GM12878 (cell line): ENCODE data around the gene CAMTA1. TPM values are rescaled to one million over a fixed set of nuclear protein-coding genes. Genes with fewer than 3 reads are reported as not detected.

Experiments used
- ATAC-seq: fragments of 200-7000 bp; cut with Tn5 transposase; 3 replicates; pipeline ENCODE4 v1.9.1; 2020; ENCODE audit warnings: mild to moderate bottlenecking, moderate library complexity
- BruUV-seq: library from RNA; stranded (reverse); fragments of 400-500 nt; replicated peaks from 2 replicates; lab custom pipeline; 2021; lab: Mats Ljungman, UMichigan
- CTCF ChIA-PET: fragments of 300-600 bp; sonication (Branson Sonifier 250); formaldehyde crosslinking; extraction: SDS; loops from one replicate; lab custom pipeline; 2021; ENCODE audit warnings: inconsistent platforms; lab: Yijun Ruan, JAX
- POLR2A ChIA-PET: fragments of 350-600 bp; formaldehyde crosslinking; extraction: SDS; loops from one replicate; lab custom pipeline; 2021; ENCODE audit warnings: inconsistent platforms; lab: Charles Lee
- RAD21 ChIA-PET: fragments of 300-600 bp; sonication (Branson Sonifier 250); formaldehyde crosslinking; loops from one replicate; lab custom pipeline; 2023; ENCODE audit warnings: antibody characterized with exemption; ENCODE audit not compliant: unreplicated experiment; lab: Charles Lee
- SMC1A ChIA-PET: fragments of 300-600 bp; sonication (Branson Sonifier 250); formaldehyde crosslinking; loops from one replicate; lab custom pipeline; 2023; ENCODE audit not compliant: unreplicated experiment, uncharacterized antibody; lab: Charles Lee
- DNase-seq: peaks from one replicate; pipeline ENCODE4 v3.0.0-alpha.2; 2011; ENCODE audit warnings: low read depth, low spot score
- FAIRE-seq: peaks from 3 replicates; lab custom pipeline; 2011; peaks lifted over from hg19 to GRCh38; lab: Jason Lieb, UNC
- H2AFZ ChIP-seq: 2 replicates; pipeline ENCODE4 v1.6.0; 2011; ENCODE audit warnings: low read depth, low read length, control low read depth; ENCODE audit not compliant: control insufficient read depth
- H3K27ac ChIP-seq: 2 replicates; pipeline ENCODE4 v1.5.1; 2011; ENCODE audit warnings: control low read depth; ENCODE audit not compliant: control insufficient read depth, insufficient read depth
- H3K27me3 ChIP-seq, 2 experiments: replicated peaks in 1 of 2; 2 replicates each; pipeline versions ENCODE4 v1.6.0 to v1.6.1; 2011; ENCODE audit warnings: low read length in 1 of 2; ENCODE audit not compliant: control insufficient read depth in 2 of 2, insufficient read depth in 2 of 2
- H3K36me3 ChIP-seq, 2 experiments: 2 replicates each; pipeline ENCODE4 v1.5.1; 2011; ENCODE audit warnings: low read length in 1 of 2; ENCODE audit not compliant: control insufficient read depth in 2 of 2, insufficient read depth in 2 of 2
- H3K4me1 ChIP-seq: 2 replicates; pipeline ENCODE4 v1.6.1; 2011; ENCODE audit warnings: mild to moderate bottlenecking, low read length, moderate library complexity, mixed read lengths; ENCODE audit not compliant: control insufficient read depth, insufficient read depth
- H3K4me2 ChIP-seq: 2 replicates; pipeline ENCODE4 v1.6.0; 2011; ENCODE audit warnings: control low read depth; ENCODE audit not compliant: control insufficient read depth, insufficient read depth
- H3K4me3 ChIP-seq: fragments of 200-600 bp; sonication (generic); 2 replicates; pipeline ENCODE4 v1.5.1; 2016
- H3K79me2 ChIP-seq: 2 replicates; pipeline ENCODE4 v1.6.0; 2011; ENCODE audit warnings: low read length; ENCODE audit not compliant: control insufficient read depth, insufficient read depth
- H3K9ac ChIP-seq: 2 replicates; pipeline ENCODE4 v1.8.0; 2011; ENCODE audit warnings: low read length, control low read depth, mixed read lengths; ENCODE audit not compliant: control insufficient read depth, insufficient read depth
- H3K9me3 ChIP-seq: replicated peaks from 3 replicates; pipeline ENCODE4 v1.5.1; 2011; ENCODE audit warnings: mild to moderate bottlenecking, low read length; ENCODE audit not compliant: control insufficient read depth, insufficient read depth
- H4K20me1 ChIP-seq: 2 replicates; pipeline ENCODE4 v1.6.0; 2011; ENCODE audit not compliant: control insufficient read depth, insufficient read depth
- BMI1 ChIP-seq: fragments of 450-650 bp; IDR thresholded peaks from 2 replicates; pipeline ENCODE4 v1.6.1; 2016; ENCODE audit warnings: mild to moderate bottlenecking, moderate library complexity, borderline replicate concordance
- DPF2 ChIP-seq: fragments of 450-650 bp; IDR thresholded peaks from 2 replicates; pipeline ENCODE4 v1.6.1; 2017; ENCODE audit warnings: mild to moderate bottlenecking
- E2F4 ChIP-seq: IDR thresholded peaks from 2 replicates; pipeline ENCODE4 v1.6.1; 2012; ENCODE audit warnings: low read depth, low read length, improper control_type of control experiment
- HCFC1 ChIP-seq: fragments of 150-350 bp; IDR thresholded peaks from 2 replicates; pipeline ENCODE4 v1.6.1; 2014; ENCODE audit warnings: low read length
- JUNB ChIP-seq: IDR thresholded peaks from 2 replicates; pipeline ENCODE4 v1.6.1; 2016; ENCODE audit warnings: antibody characterized with exemption, mild to moderate bottlenecking
- KDM1A ChIP-seq: fragments of 200-600 bp; sonication (generic); IDR thresholded peaks from 2 replicates; pipeline ENCODE4 v1.6.1; 2016; ENCODE audit warnings: borderline replicate concordance
- MAX ChIP-seq: IDR thresholded peaks from 2 replicates; pipeline ENCODE4 v1.6.1; 2012; ENCODE audit warnings: low read depth, low read length, improper control_type of control experiment
- NBN ChIP-seq: fragments of 450-650 bp; IDR thresholded peaks from 2 replicates; pipeline ENCODE4 v1.6.1; 2016
- NFIC ChIP-seq: IDR thresholded peaks from 2 replicates; pipeline ENCODE4 v1.6.1; 2012; ENCODE audit warnings: low read depth, mild to moderate bottlenecking, inconsistent platforms, low read length, moderate library complexity
- NFYA ChIP-seq: IDR thresholded peaks from 2 replicates; pipeline ENCODE4 v1.6.1; 2011; ENCODE audit warnings: low read depth, mild to moderate bottlenecking, low read length, improper control_type of control experiment, borderline replicate concordance
- SIN3A ChIP-seq: IDR thresholded peaks from 2 replicates; pipeline ENCODE4 v1.6.1; 2012; ENCODE audit warnings: low read depth, low read length, improper control_type of control experiment
- SIX5 ChIP-seq: IDR thresholded peaks from 2 replicates; pipeline ENCODE4 v1.6.1; 2011; ENCODE audit warnings: mild to moderate bottlenecking, low read depth, low read length, moderate library complexity; ENCODE audit not compliant: severe bottlenecking
- SP1 ChIP-seq: IDR thresholded peaks from one replicate; pipeline ENCODE4 v1.6.1; 2011; ENCODE audit warnings: low read depth, low read length
- TCF12 ChIP-seq: IDR thresholded peaks from 2 replicates; pipeline ENCODE4 v1.6.1; 2011; ENCODE audit warnings: low read depth, mild to moderate bottlenecking, low read length
- TCF3 ChIP-seq: IDR thresholded peaks from 2 replicates; pipeline ENCODE4 v1.6.1; 2012; ENCODE audit warnings: low read depth, mild to moderate bottlenecking, low read length, borderline replicate concordance; ENCODE audit not compliant: insufficient read depth
- USF1 ChIP-seq: IDR thresholded peaks from 2 replicates; pipeline ENCODE4 v1.6.1; 2011; ENCODE audit warnings: borderline replicate concordance, low read depth, mild to moderate bottlenecking, moderate library complexity, mixed read lengths, low read length; ENCODE audit not compliant: insufficient read depth; ENCODE audit errors: extremely low read length
- YY1 ChIP-seq: IDR thresholded peaks from 2 replicates; pipeline ENCODE4 v1.6.1; 2011; ENCODE audit warnings: low read depth, mild to moderate bottlenecking, low read length
- ZNF24 ChIP-seq: fragments of 450-650 bp; IDR thresholded peaks from 2 replicates; pipeline ENCODE4 v1.6.1; 2017; ENCODE audit warnings: antibody characterized with exemption, mild to moderate bottlenecking
- WGBS: methylation state at CpG from one replicate; pipeline ENCODE4 v1.1.6; 2016; ENCODE audit warnings: low lambda C conversion rate; ENCODE audit not compliant: insufficient replicate concordance, insufficient coverage; ENCODE audit errors: missing lambda C conversion rate; 5-methylcytosine and 5-hydroxymethylcytosine counted together
- in situ Hi-C: fragments of 300-500 bp; cut with MboI; formaldehyde crosslinking; loops from 9 replicates; pipeline ENCODE4 v1.14.3; 2018; ENCODE audit warnings: mixed read lengths
- intact Hi-C: fragments of 100-400 bp; cut with micrococcal nuclease; formaldehyde crosslinking; loops from one replicate; pipeline ENCODE4 v1.14.2; 2022; ENCODE audit not compliant: unreplicated experiment
- polyA plus RNA-seq, 11 experiments: library from polyadenylated mRNA; depleted of rRNA in 4 of 11; unstranded in 6 of 11; stranded (reverse) in 5 of 11; fragments of >200 nt; fragmentation: Nextera tagmentation in 4 of 11; fragmentation: Illumina TruSeq in 1 of 11; extraction: Ambion mirVana in 4 of 11; extraction: Trizol in 1 of 11; gene quantifications; 1 replicate in 1 of 11; 2 replicates in 10 of 11; pipeline versions ENCODE4 v1.2.1 to v1.2.3, GENCODE V29; 2011 to 2016; ENCODE audit warnings: inconsistent platforms in 2 of 11, missing spikeins in 2 of 11, low read depth in 1 of 11
- total RNA-seq, 4 experiments: library from RNA; depleted of rRNA in 3 of 4; stranded (reverse); fragments of >200 nt in 3 of 4; fragmentation: Illumina TruSeq in 1 of 4; extraction: Trizol in 1 of 4; gene quantifications; 2 replicates each; pipeline versions ENCODE4 v1.2.1 to v1.2.3, GENCODE V29; 2013 to 2021

Gene CAMTA1
- total and polyA plus RNA-seq, 10 of the 15 experiments (the other 5 are each of a cell fraction or from before 2014, with no cell fraction given), result 37.7 to 148 (median 76.4) TPM

GRCh38 chr1:7145947-7146346 is 360.7 kb downstream of the CAMTA1 start:
- no TSS peak for BruUV-seq
- Histone ChIP-seq H4K20me1 (no peaks in the 10 kb centered on the region), H3K79me2 (no peaks in the 10 kb centered on the region), H3K9me3 (no peaks in the 10 kb centered on the region), H3K27ac (no peak overlapping the region), H2AFZ (no peak overlapping the region), H3K4me1 (no peaks in the 10 kb centered on the region), H3K4me2 (no peak overlapping the region), H3K4me3 (no peak overlapping the region), H3K27me3 (no peaks in the 10 kb centered on the region), H3K9ac (no peak overlapping the region), H3K36me3 (no peaks in the 10 kb centered on the region)
- POLR2A ChIA-PET, result no interaction called here
- CTCF ChIA-PET, result no interaction called here
- FAIRE-seq, result no peak
- no peak for DNase-seq
- no peak for TF ChIP-seq USF1
- in situ Hi-C loops, result no loop called here
- WGBS, result 19% methylated on average over 9 of the region's 9 CpGs
- SMC1A ChIA-PET, result no interaction called here
- RAD21 ChIA-PET, result no interaction called here
- intact Hi-C loops, result no loop called here
- ATAC-seq, result no peak

- no peak overlapping the region for H2AFZ ChIP-seq
- in situ Hi-C loops, result no loop called here
- H3K36me3 ChIP-seq, result no peaks in the 10 kb centered on the region
- ATAC-seq (no peak), DNase-seq (no peak), FAIRE-seq (no peak)
- no peaks in the 10 kb centered on the region for H4K20me1 ChIP-seq
- H3K4me2 ChIP-seq, result no peak overlapping the region
- SMC1A ChIA-PET, result no interaction called here
- BruUV-seq, result no TSS peak
- no peaks in the 10 kb centered on the region for H3K4me1 ChIP-seq
- CTCF ChIA-PET, result no interaction called here
- POLR2A ChIA-PET, result no interaction called here
- intact Hi-C loops, result no loop called here
- WGBS, result 70% methylated on average over 5 of the region's 5 CpGs
- no peaks in the 10 kb centered on the region for H3K27me3 ChIP-seq
- RAD21 ChIA-PET, result no interaction called here
- H3K4me3 ChIP-seq, result no peak overlapping the region
- H3K9ac ChIP-seq, result no peak overlapping the region
- H3K9me3 ChIP-seq, result no peaks in the 10 kb centered on the region
- no peaks in the 10 kb centered on the region for H3K79me2 ChIP-seq
- H3K27ac ChIP-seq, result no peak overlapping the region
- no peak for TF ChIP-seq TCF12
- TF ChIP-seq NFYA, result no peak
- no peak for TF ChIP-seq SIX5
- TF ChIP-seq HCFC1, result no peak
- no peak for TF ChIP-seq JUNB
- no peak for TF ChIP-seq E2F4
- TF ChIP-seq SIN3A, result no peak
- no peak for TF ChIP-seq ZNF24
- no peak for TF ChIP-seq MAX
- no peak for TF ChIP-seq SP1
- no peak for TF ChIP-seq NBN
- TF ChIP-seq DPF2, result no peak
- no peak for TF ChIP-seq BMI1
- TF ChIP-seq KDM1A, result no peak
- TF ChIP-seq TCF3, result no peak
- TF ChIP-seq YY1, result no peak
- TF ChIP-seq NFIC, result no peak
Measured at GRCh38 chr1:7146710-7147109, 361.5 kb downstream of the CAMTA1 start.
